ENCODE data around the gene LRRC49. TPM values are rescaled to one million over a fixed set of nuclear protein-coding genes. Genes with fewer than 3 reads are reported as not detected.

Gene LRRC49
- total RNA-seq, 2 donors from 2014 or later = 5.2 to 6.9 TPM

DNA sequence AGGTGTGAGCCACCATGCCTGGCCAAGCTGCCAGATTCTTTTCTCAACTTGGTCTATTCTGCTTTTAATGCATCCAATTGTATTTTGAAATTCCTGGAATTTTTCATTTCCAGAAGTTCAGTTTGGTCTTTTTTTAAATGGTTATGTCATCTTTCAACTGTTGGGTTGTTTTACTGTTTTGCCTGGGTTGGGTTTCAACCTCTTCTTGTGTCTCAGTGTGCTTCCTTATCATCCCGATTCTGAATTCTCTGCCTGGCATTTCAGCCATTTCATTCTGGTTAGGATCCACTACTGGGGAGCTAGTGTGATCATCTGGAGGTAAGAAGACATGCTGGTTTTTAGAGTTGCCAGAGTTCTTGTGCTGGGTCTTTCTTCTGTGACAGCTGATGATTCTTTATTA, 61.5 kb downstream of the LRRC49 start:
- Mint-ChIP-seq H3K36me3 (ENCODE audit: low read depth) (peaks cover 2% of the 10 kb centered on the region), H3K27me3 (peaks cover 21% of the 10 kb centered on the region), H3K4me3 (no peak overlapping the region), H3K27ac (no peak overlapping the region), H3K4me1 (no peaks in the 10 kb centered on the region)
- ATAC-seq = no peak
- peaks cover 2% of the 10 kb centered on the region for H3K9me3 ChIP-seq (ENCODE audit: control insufficient read depth, low read length, poor library complexity, severe bottlenecking)
- no peak for DNase-seq

DNA sequence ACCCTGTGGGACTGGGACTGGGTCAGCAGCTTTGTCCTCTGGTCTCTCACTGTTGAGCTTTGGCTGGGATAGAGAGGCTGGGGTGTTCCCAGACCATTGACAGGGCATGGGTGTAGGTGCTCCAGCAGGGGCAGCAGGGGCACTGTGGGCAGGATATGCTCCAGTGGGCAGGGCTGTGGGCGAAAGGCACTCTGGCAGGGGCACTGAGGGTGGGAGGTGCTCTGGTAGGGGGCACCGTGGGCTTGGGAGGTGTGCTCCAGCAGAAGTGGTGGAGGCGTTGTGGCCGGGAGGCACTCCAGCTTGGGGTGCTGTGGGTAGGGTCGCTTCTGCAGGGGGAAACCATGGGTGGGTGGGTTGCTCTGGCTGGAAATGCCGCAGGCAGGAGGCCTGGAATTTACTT, 62.1 kb downstream of the LRRC49 start:
- peaks cover 2% of the 10 kb centered on the region for H3K9me3 ChIP-seq (ENCODE audit: control insufficient read depth, low read length, poor library complexity, severe bottlenecking)
- no peak for ATAC-seq
- H3K27me3 Mint-ChIP-seq = peaks cover 21% of the 10 kb centered on the region
- no peak overlapping the region for H3K27ac Mint-ChIP-seq
- no peak overlapping the region for H3K4me3 Mint-ChIP-seq
- peaks cover 2% of the 10 kb centered on the region for H3K36me3 Mint-ChIP-seq (ENCODE audit: low read depth)
- no peaks in the 10 kb centered on the region for H3K4me1 Mint-ChIP-seq
- DNase-seq = no peak

DNA sequence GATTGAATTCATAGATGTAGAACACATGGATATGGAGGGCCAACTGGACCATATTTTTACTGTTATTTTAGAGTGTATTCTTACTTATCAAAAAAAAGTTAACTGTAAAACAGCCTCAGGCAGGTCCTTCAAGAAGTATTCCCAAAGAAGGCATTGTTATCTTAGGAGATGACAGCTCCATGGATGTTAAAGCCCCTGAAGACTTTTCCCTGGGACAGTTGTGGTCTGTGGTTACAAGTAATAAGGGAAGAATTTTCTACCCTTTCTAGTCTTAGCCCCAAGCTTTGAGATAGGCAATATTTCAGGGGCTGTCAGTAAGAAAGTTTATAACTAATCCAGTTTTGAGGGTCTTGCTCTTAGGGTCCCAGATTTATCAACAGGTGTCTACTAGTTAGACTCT, 62.5 kb downstream of the LRRC49 start:
- peaks cover 2% of the 10 kb centered on the region for H3K9me3 ChIP-seq (ENCODE audit: control insufficient read depth, low read length, poor library complexity, severe bottlenecking)
- no peaks in the 10 kb centered on the region for H3K4me1 Mint-ChIP-seq
- peaks cover 21% of the 10 kb centered on the region for H3K27me3 Mint-ChIP-seq
- peaks cover 2% of the 10 kb centered on the region for H3K36me3 Mint-ChIP-seq (ENCODE audit: low read depth)
- ATAC-seq = no peak
- no peak overlapping the region for H3K27ac Mint-ChIP-seq
- H3K4me3 Mint-ChIP-seq = no peak overlapping the region
- no peak for DNase-seq

DNA sequence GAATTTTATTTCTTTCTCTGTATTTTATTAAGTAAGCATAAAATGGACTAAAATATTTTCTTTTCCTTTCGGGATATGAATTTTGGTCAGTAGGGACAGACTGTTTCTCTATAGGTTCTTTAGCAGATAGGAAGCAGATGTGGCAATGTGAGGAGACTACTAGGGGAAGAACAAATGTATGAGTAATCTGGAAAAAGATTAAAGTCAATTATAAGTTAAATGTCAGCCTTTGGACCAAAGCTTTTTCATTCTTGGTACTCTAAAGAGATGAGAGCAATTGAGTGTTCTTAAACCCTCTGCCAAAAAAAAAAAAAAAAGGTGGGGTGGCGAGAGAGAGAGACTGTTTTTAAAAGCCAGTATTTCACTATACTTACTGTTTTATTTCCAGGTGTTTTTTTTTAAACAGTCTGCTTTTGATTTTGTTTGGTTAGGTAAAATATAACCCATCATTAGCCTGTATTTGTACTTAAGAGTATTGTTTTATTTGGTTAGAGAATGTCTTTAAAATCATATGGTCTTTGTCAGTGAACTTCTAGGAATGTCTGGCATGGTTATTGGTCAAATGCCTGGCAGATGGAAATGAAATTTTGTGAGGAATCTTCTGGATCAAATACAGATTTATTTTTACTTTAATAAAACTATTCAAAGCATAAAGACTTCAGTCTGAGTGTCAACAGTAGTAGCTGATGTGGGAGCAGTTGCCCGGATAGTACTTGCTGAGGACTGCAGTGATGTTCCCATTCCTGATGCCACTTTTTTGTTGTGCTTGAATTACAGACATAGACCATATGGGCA, 63.8 kb downstream of the LRRC49 start:
- no peak for DNase-seq
- Mint-ChIP-seq H3K4me3 (no peak overlapping the region), H3K27me3 (peaks cover 21% of the 10 kb centered on the region), H3K27ac (no peak overlapping the region), H3K36me3 (ENCODE audit: low read depth) (peaks cover 2% of the 10 kb centered on the region), H3K4me1 (no peaks in the 10 kb centered on the region)
- no peak for ATAC-seq
- H3K9me3 ChIP-seq (ENCODE audit: control insufficient read depth, low read length, poor library complexity, severe bottlenecking) = peaks cover 2% of the 10 kb centered on the region

DNA sequence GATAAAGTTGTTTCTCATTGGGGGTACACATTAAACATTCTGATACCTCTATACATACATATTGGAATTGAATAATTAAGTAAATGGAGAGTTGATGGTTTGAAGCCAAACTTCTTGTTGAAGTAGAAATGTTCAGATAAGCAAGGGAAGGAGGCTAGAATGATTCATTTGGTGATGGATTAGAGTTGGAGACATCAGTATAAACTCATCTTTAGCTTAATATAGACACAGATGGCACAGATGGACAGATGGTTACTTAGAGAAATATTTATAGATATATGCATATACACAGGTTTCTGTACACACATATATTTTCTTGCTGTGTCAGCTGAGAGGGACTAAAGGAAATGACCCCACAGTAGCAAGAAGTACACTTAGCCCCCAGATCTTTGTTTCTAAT, 69.5 kb downstream of the LRRC49 start:
- no peak for ATAC-seq

DNA sequence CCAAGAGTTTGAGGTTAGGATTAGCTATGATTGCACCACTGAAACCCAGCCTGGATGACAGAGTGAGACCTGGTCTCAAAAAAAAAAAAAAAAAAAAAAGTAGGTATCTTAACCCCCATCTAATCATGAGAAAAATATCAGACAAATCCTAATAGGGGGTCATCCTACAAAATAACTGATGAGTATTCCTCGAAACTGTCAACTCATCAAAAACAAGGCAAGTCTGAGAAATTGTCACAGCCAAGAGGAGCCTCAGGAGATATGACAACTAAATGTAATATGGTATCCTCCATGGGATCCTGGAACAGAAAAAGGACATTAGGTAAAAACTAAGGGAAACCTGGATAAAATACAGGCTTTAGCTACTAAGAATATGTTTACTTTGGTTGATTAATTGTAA, 70.6 kb downstream of the LRRC49 start:
- H3K27me3 Mint-ChIP-seq = peaks cover 3% of the 10 kb centered on the region
- no peak for DNase-seq
- no peak overlapping the region for H3K27ac Mint-ChIP-seq
- no peaks in the 10 kb centered on the region for H3K4me1 Mint-ChIP-seq
- ATAC-seq = no peak
- H3K36me3 Mint-ChIP-seq (ENCODE audit: low read depth) = peaks cover 2% of the 10 kb centered on the region
- H3K4me3 Mint-ChIP-seq = no peak overlapping the region
- no peaks in the 10 kb centered on the region for H3K9me3 ChIP-seq (ENCODE audit: control insufficient read depth, low read length, poor library complexity, severe bottlenecking)

More for the DNA sequence above, 69.5 kb downstream of the LRRC49 start:
- Mint-ChIP-seq H3K27me3 (peaks cover 5% of the 10 kb centered on the region), H3K36me3 (ENCODE audit: low read depth) (peaks cover 2% of the 10 kb centered on the region), H3K4me1 (no peaks in the 10 kb centered on the region), H3K4me3 (no peak overlapping the region), H3K27ac (no peak overlapping the region)
- H3K9me3 ChIP-seq (ENCODE audit: control insufficient read depth, low read length, poor library complexity, severe bottlenecking) = no peaks in the 10 kb centered on the region
- no peak for DNase-seq

DNA sequence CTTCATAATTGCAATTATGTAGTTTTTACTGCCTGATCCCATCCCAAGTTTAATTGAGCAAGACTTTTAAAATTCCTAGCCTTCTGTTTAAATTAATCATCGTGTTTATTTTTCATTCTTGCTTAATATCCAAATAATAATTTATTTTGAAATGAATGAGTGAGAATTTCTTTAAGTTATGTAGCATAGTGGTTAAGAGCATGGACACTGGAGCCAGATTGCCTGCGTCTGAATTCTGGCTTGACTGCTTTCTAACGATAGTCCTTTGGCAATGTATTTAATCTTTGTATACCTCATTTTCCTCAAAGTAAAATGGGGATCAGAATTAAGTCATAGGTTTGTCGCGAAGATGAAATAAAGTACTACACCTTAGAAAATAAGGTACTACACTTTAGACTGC, 71.4 kb downstream of the LRRC49 start:
- ATAC-seq = no peak
- H3K4me3 Mint-ChIP-seq = no peak overlapping the region
- no peaks in the 10 kb centered on the region for H3K4me1 Mint-ChIP-seq
- no peaks in the 10 kb centered on the region for H3K9me3 ChIP-seq (ENCODE audit: control insufficient read depth, low read length, poor library complexity, severe bottlenecking)
- no peak for DNase-seq
- peaks cover 2% of the 10 kb centered on the region for H3K36me3 Mint-ChIP-seq (ENCODE audit: low read depth)
- H3K27ac Mint-ChIP-seq = no peak overlapping the region
- no peaks in the 10 kb centered on the region for H3K27me3 Mint-ChIP-seq

DNA sequence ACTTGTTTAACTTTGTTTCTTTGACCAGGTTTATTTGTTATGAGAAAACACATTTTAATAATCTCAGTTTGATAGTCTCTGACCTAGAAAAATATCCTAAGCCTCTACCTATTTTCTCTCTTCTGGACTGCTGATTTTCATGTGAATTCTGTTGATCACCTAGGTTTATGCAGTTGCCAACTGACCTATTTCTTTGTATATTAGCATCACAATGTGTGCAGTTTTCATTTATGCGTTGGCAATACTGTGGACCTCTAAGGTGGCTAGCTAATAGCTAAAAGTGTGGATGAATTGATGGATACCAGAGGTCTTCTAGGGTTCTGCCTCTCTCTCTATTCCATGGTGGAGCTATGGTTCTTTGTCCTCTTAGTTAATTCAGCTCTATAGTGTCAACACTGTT, 72.1 kb downstream of the LRRC49 start:
- no peak overlapping the region for H3K4me3 Mint-ChIP-seq
- H3K27ac Mint-ChIP-seq = no peak overlapping the region
- ATAC-seq (no peak), DNase-seq (no peak)
- peaks cover 2% of the 10 kb centered on the region for H3K36me3 Mint-ChIP-seq (ENCODE audit: low read depth)
- H3K4me1 Mint-ChIP-seq = no peaks in the 10 kb centered on the region
- no peaks in the 10 kb centered on the region for H3K9me3 ChIP-seq (ENCODE audit: control insufficient read depth, low read length, poor library complexity, severe bottlenecking)
- no peaks in the 10 kb centered on the region for H3K27me3 Mint-ChIP-seq

DNA sequence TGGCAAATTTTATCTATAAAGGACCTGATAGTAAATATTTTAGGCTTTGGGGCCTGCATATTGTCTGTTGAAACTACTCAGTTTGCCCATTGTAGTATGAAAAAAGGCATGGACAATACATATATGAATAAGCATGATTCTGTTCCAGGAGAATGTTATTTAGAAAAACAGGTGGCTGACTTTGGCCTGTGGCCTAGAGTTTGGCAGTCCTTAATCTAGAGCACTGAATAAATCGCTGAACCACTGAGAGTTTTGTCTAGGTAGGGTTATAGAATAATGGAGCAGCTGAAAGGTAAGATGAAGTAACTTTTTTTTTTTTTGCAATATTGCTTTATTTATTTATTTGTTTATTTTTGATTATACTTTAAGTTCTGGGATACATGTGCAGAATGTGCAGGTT, 75.0 kb downstream of the LRRC49 start:
- no peaks in the 10 kb centered on the region for H3K9me3 ChIP-seq (ENCODE audit: control insufficient read depth, low read length, poor library complexity, severe bottlenecking)
- Mint-ChIP-seq H3K4me1 (no peaks in the 10 kb centered on the region), H3K27me3 (no peaks in the 10 kb centered on the region), H3K36me3 (ENCODE audit: low read depth) (peaks cover 2% of the 10 kb centered on the region), H3K4me3 (no peak overlapping the region), H3K27ac (no peak overlapping the region)
- DNase-seq = no peak
- no peak for ATAC-seq

DNA sequence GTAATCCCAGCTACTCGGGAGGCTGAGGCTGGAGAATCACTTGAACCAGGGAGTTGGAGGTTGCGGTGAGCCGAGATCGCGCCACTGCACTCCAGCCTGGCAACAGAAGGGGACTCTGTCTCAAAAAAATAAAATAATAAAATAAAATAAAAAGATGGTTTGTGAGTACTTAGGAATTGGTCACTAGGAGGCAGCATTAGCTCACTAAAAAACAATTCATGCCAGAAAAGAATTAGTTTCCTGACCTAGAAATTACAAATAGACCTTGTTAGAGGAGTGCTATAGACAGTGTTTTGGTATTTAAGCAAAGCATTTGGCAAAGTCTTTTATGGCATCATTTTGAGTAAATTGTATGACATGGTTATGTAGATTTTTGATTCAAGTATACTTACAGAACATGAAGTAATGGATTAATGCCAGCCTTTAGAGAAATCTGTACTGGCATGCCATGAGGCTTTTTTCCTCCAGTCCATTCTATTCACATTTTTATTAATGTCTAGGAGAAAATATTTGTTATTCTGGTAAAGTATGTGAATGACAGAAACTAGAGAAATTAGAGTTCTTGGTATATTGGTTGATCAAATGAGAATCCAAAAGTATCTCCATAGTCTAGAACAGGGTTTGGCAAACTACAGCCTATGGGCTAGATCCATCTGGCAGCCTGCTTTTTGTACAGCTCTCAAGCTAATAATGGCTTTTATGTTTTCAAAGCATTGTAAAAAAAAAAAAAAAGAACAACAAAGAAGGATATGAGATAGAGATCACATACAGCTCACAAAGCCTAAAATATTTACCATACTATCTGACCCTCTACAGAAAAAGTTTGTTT, 81.6 kb downstream of the LRRC49 start:
- H3K27ac Mint-ChIP-seq = no peak overlapping the region

DNA sequence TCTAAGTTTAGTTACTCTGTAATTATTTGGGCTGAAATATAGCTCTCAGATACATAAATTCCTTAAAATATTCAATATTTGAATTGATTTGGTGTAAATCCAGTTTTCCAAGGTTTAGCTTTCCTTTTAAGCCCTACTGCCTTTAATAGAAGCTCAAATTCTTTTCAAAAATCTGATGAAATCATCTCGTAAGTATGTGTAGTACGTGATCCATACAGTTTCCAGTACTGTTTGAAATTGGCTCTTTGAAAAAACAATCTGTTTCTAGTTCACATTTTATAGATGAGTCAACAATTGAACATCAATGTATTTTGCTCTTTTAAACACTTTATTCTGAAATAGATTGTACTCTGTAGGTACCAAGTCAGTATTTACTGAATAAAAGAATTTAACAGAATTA, 84.2 kb downstream of the LRRC49 start:
- Mint-ChIP-seq H3K4me1 (no peaks in the 10 kb centered on the region), H3K27me3 (no peaks in the 10 kb centered on the region), H3K4me3 (no peak overlapping the region), H3K27ac (no peak overlapping the region), H3K36me3 (ENCODE audit: low read depth) (no peaks in the 10 kb centered on the region)
- no peaks in the 10 kb centered on the region for H3K9me3 ChIP-seq (ENCODE audit: control insufficient read depth, low read length, poor library complexity, severe bottlenecking)
- ATAC-seq = no peak
- no peak for DNase-seq

More for the DNA sequence above, 81.6 kb downstream of the LRRC49 start:
- DNase-seq (no peak), ATAC-seq (no peak)
- no peaks in the 10 kb centered on the region for H3K4me1 Mint-ChIP-seq
- no peaks in the 10 kb centered on the region for H3K27me3 Mint-ChIP-seq
- H3K4me3 Mint-ChIP-seq = no peak overlapping the region
- no peaks in the 10 kb centered on the region for H3K9me3 ChIP-seq (ENCODE audit: control insufficient read depth, low read length, poor library complexity, severe bottlenecking)
- H3K36me3 Mint-ChIP-seq (ENCODE audit: low read depth) = no peaks in the 10 kb centered on the region

DNA sequence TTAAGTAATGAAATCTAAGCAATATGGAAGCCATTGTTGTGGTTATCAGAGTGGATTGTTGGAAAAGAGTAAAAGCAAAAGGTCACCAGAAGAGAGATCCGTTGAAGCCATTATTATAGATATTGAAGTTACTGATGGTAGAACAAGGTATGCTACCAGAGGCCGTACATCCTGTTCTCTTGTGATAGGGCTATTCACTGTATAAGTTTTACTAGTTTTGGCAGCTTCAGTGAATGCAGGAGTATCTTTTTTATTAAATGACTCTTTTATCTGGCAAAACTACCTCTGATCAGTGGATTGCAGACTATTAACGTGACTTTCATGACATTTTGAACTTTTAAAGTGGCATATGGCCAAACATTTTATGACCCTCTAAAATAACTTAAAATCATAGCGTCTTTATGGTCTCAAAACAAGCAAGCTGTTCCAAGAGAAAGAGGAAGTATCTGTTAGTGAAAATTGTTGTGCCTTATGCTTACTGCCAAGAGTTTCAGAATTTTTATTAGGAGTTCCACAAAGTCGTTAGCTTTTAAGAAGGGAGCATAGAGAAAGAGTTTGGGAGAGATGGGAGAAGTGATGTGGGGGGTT, 102.9 kb downstream of the LRRC49 start:
- H3K36me3 Mint-ChIP-seq (ENCODE audit: low read depth) = peaks cover 6% of the 10 kb centered on the region
- H3K4me1 Mint-ChIP-seq = no peaks in the 10 kb centered on the region
- ATAC-seq = no peak
- no peaks in the 10 kb centered on the region for H3K27me3 Mint-ChIP-seq
- no peak for DNase-seq
- H3K4me3 Mint-ChIP-seq = no peak overlapping the region
- no peak overlapping the region for H3K27ac Mint-ChIP-seq
- no peaks in the 10 kb centered on the region for H3K9me3 ChIP-seq (ENCODE audit: control insufficient read depth, low read length, poor library complexity, severe bottlenecking)

DNA sequence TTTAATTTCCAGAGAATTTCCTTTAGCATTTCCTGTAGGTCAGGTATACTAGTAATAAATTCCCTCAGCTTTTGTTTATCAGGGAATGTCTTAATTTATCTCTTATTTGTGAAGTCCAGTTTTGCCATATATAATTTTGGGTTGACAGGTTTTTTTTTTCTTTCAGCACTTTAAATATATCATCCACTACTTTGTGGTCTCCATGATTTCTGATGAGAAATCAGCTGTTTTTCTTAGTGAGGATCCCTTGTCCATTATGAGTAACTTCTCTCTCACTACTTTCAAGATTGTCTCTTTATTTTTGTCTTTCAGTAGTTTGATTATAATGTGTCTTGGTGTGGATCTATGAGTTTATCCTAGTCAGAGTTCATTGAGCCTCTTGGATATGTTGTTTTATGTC, 105.7 kb downstream of the LRRC49 start:
- Mint-ChIP-seq H3K4me3 (no peak overlapping the region), H3K36me3 (ENCODE audit: low read depth) (peaks cover 5% of the 10 kb centered on the region), H3K27me3 (no peaks in the 10 kb centered on the region), H3K27ac (no peak overlapping the region), H3K4me1 (no peaks in the 10 kb centered on the region)
- DNase-seq (no peak), ATAC-seq (no peak)
- no peaks in the 10 kb centered on the region for H3K9me3 ChIP-seq (ENCODE audit: control insufficient read depth, low read length, poor library complexity, severe bottlenecking)
